Right lobe of liver (tissue), 4 donors: Measurements from ENCODE around the gene KCNQ5.

Experiments used
- POLR2A ChIP-seq: fragments of 450-650 bp; IDR thresholded peaks from one replicate; pipeline ENCODE4 v1.6.1; 2017; ENCODE audit warnings: antibody characterized with exemption, mild to moderate bottlenecking
- TF ChIP-seq, protein P1 (sequence below), 4 donors: fragments of 200-600 bp in 3 of 4; fragments of 450-650 bp in 1 of 4; IDR thresholded peaks; one replicate each; pipeline versions ENCODE4 v1.5.1 to v1.8.0; 2016 to 2022; ENCODE audit warnings: antibody characterized with exemption in 4 of 4, mild to moderate bottlenecking in 2 of 4
- donor health status: DM: no; HTN: no; CAD: no.
- donor health status: DM: no; HTN: no; CAD: no.
- donor health status: DM: no; HTN: yes; CAD: no.

DNA sequence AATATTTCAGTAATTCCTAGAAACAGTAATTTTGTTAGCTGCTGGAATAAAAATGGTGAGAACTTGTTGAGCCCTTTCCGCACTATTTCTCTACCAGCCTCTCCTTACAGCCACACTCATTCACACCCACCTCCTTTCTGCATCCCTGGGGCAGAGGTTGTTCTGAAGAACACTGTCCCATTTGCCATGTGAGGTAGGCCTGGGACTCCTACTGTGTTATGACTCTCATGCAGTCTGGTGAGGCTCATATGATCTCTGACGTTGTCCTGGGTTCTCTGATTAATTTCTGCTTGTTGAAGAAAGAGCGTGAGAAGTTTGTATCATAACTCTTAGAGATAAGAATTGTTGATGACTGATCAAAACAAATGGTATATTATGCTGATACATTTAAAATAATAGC lies 4.1 kb upstream of the KCNQ5 start:
- TF ChIP-seq, protein P1, sequence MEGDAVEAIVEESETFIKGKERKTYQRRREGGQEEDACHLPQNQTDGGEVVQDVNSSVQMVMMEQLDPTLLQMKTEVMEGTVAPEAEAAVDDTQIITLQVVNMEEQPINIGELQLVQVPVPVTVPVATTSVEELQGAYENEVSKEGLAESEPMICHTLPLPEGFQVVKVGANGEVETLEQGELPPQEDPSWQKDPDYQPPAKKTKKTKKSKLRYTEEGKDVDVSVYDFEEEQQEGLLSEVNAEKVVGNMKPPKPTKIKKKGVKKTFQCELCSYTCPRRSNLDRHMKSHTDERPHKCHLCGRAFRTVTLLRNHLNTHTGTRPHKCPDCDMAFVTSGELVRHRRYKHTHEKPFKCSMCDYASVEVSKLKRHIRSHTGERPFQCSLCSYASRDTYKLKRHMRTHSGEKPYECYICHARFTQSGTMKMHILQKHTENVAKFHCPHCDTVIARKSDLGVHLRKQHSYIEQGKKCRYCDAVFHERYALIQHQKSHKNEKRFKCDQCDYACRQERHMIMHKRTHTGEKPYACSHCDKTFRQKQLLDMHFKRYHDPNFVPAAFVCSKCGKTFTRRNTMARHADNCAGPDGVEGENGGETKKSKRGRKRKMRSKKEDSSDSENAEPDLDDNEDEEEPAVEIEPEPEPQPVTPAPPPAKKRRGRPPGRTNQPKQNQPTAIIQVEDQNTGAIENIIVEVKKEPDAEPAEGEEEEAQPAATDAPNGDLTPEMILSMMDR (IDR thresholded peaks at IDR 0.05), result no peak
- TF ChIP-seq POLR2A, result no peak
